Amniotic stem cell (primary cell): ENCODE data around the gene GPR107.

Experiments used
- DNase-seq: peaks from one replicate; lab custom pipeline; 2025; lab: John Stamatoyannopoulos, UW

The GPR107 gene

GRCh38 chr9:130137641-130138081, 84.0 kb downstream of the GPR107 start:
- DNase-seq: no peak

GRCh38 chr9:130138171-130138653, 84.5 kb downstream of the GPR107 start:
- peak; percentile 92 for DNase-seq

GRCh38 chr9:130138791-130139190, 85.1 kb downstream of the GPR107 start:
- peak; percentile 54 for DNase-seq

GRCh38 chr9:130139251-130139650, 85.5 kb downstream of the GPR107 start:
- DNase-seq: no peak

GRCh38 chr9:130140706-130141105, 87.0 kb downstream of the GPR107 start:
- DNase-seq: no peak

- DNase-seq: no peak
Observed at GRCh38 chr9:130142056-130142455, 88.3 kb downstream of the GPR107 start.

- no peak for DNase-seq
Observed at GRCh38 chr9:130142641-130143040, 88.9 kb downstream of the GPR107 start.

- DNase-seq: no peak
Observed at GRCh38 chr9:130143279-130143893, 89.7 kb downstream of the GPR107 start.

GRCh38 chr9:130143958-130144366, 90.3 kb downstream of the GPR107 start:
- no peak for DNase-seq

GRCh38 chr9:130144703-130145102, 91.0 kb downstream of the GPR107 start:
- no peak for DNase-seq

- DNase-seq: no peak
Observed at GRCh38 chr9:130145658-130146057, 92.0 kb downstream of the GPR107 start.

GRCh38 chr9:130147198-130147597, 93.5 kb downstream of the GPR107 start:
- DNase-seq: no peak

GRCh38 chr9:130147910-130148309, 94.2 kb downstream of the GPR107 start:
- no peak for DNase-seq

GRCh38 chr9:130149031-130149430, 95.3 kb downstream of the GPR107 start:
- no peak for DNase-seq

GRCh38 chr9:130149654-130150286, 96.1 kb downstream of the GPR107 start:
- DNase-seq: no peak

- DNase-seq: no peak
Observed at GRCh38 chr9:130150779-130151382, 97.2 kb downstream of the GPR107 start.

GRCh38 chr9:130154816-130155215, 101.1 kb downstream of the GPR107 start:
- no peak for DNase-seq

- DNase-seq: no peak
Observed at GRCh38 chr9:130155647-130156046, 101.9 kb downstream of the GPR107 start.

- no peak for DNase-seq
Observed at GRCh38 chr9:130156672-130157071, 103.0 kb downstream of the GPR107 start.

GRCh38 chr9:130157079-130157478, 103.4 kb downstream of the GPR107 start:
- DNase-seq: no peak

- no peak for DNase-seq
Observed at GRCh38 chr9:130158001-130158400, 104.3 kb downstream of the GPR107 start.

- no peak for DNase-seq
Observed at GRCh38 chr9:130159057-130159456, 105.4 kb downstream of the GPR107 start.
